Activated CD8-positive, alpha-beta T cell treated with anti-CD3 and anti-CD28 coated beads, Interleukin-2, amount 10 ng/mL, durations not matched to agents 7 days and 5 days (primary cell): ENCODE results near the gene FBXL7. TPM values are rescaled to one million over a fixed set of nuclear protein-coding genes. Genes with fewer than 3 reads are reported as not detected.

Experiments
- ATAC-seq: fragments of 150-1000 bp; cut with Tn5 transposase; one replicate; pipeline ENCODE4 v1.10.0; 2021; ENCODE audit warnings: moderate library complexity
- CTCF ChIA-PET: fragments of 350-600 bp; sonication (Branson Sonifier 250); formaldehyde crosslinking; loops from one replicate; lab custom pipeline; 2021; ENCODE audit warnings: antibody characterized with exemption; lab: Charles Lee
- POLR2A ChIA-PET: fragments of 350-600 bp; sonication (Branson Sonifier 250); formaldehyde crosslinking; loops from one replicate; lab custom pipeline; 2021; ENCODE audit warnings: antibody characterized with exemption; lab: Charles Lee
- DNase-seq: peaks from one replicate; pipeline ENCODE4 v3.0.0-alpha.2; 2020
- H3K27ac Mint-ChIP-seq: one replicate; pipeline ENCODE4 v1.8.0; 2021; ENCODE audit warnings: mild to moderate bottlenecking, mixed read lengths
- H3K27me3 Mint-ChIP-seq: one replicate; pipeline ENCODE4 v1.8.0; 2021; ENCODE audit warnings: low read depth, mixed read lengths
- H3K36me3 Mint-ChIP-seq: one replicate; pipeline ENCODE4 v1.8.0; 2021; ENCODE audit warnings: low read depth, mixed read lengths
- H3K4me1 Mint-ChIP-seq: one replicate; pipeline ENCODE4 v1.8.0; 2021; ENCODE audit warnings: low read depth, mixed read lengths
- H3K4me3 Mint-ChIP-seq: one replicate; pipeline ENCODE4 v1.8.0; 2021; ENCODE audit warnings: mild to moderate bottlenecking, mixed read lengths
- H3K9me3 Mint-ChIP-seq: one replicate; pipeline ENCODE4 v1.8.0; 2022; ENCODE audit warnings: mixed read lengths; ENCODE audit not compliant: insufficient read depth
- total RNA-seq, 2 experiments: library from RNA; stranded (reverse); gene quantifications; one replicate each; pipeline ENCODE4 v1.2.3, GENCODE V29; 2021

FBXL7 gene
- total RNA-seq, 2 experiments from 2014 or later = not detected

DNA sequence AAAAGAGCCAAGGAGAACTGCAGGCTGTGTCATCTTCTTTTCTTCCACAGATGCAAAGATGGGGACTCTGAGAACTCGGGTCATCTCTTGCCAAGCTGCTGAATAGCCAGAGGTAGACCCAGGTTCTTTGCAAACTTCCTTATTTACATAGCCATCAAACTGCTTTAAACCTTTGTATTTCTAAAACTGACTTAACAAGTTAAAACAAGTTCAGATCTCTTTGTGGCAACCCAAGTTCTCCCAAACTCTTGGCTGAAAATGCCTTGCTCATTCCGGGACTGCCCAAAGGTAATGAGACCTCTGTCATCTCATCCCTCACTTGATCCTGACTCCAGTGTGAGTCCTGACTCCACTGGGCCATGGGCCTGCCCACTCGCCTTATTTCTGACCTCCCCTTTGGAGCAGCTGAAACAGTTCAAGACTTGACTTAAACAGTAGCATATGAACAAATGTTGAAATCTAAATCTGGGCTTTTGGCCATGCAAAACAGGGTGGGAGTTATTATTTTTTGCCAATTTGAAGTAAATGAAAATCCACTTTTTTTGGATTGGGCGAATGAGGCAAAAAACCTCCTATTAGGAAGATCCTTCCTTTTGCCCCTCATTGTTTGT, 50.6 kb downstream of the FBXL7 start:
- H3K9me3 Mint-ChIP-seq = peaks cover 8% of the 10 kb centered on the region
- no peaks in the 10 kb centered on the region for H3K4me1 Mint-ChIP-seq
- no peak overlapping the region for H3K4me3 Mint-ChIP-seq
- CTCF ChIA-PET = no interaction called here
- H3K27me3 Mint-ChIP-seq = no peaks in the 10 kb centered on the region
- POLR2A ChIA-PET = no interaction called here
- H3K27ac Mint-ChIP-seq = no peak overlapping the region
- ATAC-seq (no peak), DNase-seq (no peak)
- H3K36me3 Mint-ChIP-seq = no peaks in the 10 kb centered on the region

DNA sequence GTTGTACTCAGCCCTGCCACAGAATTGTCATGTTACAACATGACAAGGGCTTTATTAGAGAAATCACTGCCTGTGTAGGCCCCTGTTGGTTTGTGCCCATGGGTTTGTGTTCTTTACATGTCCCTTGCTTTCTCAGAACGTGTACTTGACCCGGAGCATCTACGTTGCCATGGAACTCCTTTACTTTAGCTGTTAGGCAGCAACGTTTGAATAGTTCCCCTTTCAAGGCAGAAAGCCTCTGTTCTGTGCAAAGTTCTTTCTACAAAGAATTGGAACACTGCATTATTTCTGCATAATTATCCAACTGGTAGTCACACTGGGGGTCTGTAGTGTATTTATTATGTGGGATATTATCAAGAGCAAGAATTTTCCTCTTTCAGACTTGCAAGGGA, 51.1 kb downstream of the FBXL7 start:
- no peak overlapping the region for H3K27ac Mint-ChIP-seq
- no peak overlapping the region for H3K4me3 Mint-ChIP-seq
- no peak for DNase-seq
- ChIA-PET POLR2A (no interaction called here), CTCF (no interaction called here)
- ATAC-seq = no peak
- H3K9me3 Mint-ChIP-seq = peaks cover 8% of the 10 kb centered on the region
- H3K36me3 Mint-ChIP-seq = no peaks in the 10 kb centered on the region
- H3K4me1 Mint-ChIP-seq = no peaks in the 10 kb centered on the region
- H3K27me3 Mint-ChIP-seq = no peaks in the 10 kb centered on the region

DNA sequence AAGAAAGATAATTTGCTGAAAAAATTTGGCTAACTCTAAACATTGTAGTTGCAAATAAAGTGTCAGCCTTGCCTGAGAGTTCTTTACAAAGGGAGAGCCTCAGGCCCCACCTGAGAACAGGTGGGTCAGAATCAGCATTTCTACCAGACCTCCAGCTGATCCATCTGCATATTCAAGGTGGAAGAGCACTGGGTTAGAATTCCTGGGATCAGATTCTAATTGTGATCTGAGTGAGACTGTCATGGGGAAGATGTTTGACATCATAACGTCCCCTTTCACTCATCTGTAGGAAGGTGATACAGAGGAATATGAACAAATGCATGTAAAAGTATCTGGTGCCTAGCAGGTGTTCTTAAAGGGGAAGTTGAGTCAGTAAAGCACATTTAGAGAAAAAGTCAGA, 54.6 kb downstream of the FBXL7 start:
- H3K9me3 Mint-ChIP-seq = peaks cover 8% of the 10 kb centered on the region
- no peak for DNase-seq
- no peak for ATAC-seq
- POLR2A ChIA-PET = no interaction called here
- H3K4me3 Mint-ChIP-seq = no peak overlapping the region
- H3K36me3 Mint-ChIP-seq = no peaks in the 10 kb centered on the region
- H3K4me1 Mint-ChIP-seq = no peaks in the 10 kb centered on the region
- CTCF ChIA-PET = no interaction called here
- no peaks in the 10 kb centered on the region for H3K27me3 Mint-ChIP-seq
- no peak overlapping the region for H3K27ac Mint-ChIP-seq

DNA sequence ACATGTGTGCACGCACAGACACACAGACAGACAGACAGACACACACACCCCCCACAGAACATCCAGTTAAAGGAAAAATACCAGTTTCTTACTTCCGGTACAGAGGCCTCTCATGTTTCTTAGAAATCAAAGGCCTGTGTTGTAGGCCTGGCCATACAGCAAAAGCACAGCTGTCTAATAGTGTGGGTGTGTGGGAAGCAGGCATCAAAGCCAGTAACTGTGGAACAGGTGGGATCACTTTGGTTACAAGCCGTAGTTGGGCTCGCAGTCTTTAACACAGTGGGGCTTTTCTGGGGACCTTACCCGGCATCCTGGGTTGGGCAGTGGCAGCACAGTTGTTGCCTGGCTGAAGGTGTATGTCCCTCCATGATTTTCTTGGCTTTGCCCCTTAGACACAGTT, 55.2 kb downstream of the FBXL7 start:
- POLR2A ChIA-PET = no interaction called here
- DNase-seq = no peak
- peaks cover 8% of the 10 kb centered on the region for H3K9me3 Mint-ChIP-seq
- no peak for ATAC-seq
- H3K36me3 Mint-ChIP-seq = no peaks in the 10 kb centered on the region
- H3K27ac Mint-ChIP-seq = no peak overlapping the region
- H3K4me3 Mint-ChIP-seq = no peak overlapping the region
- CTCF ChIA-PET = no interaction called here
- no peaks in the 10 kb centered on the region for H3K27me3 Mint-ChIP-seq
- no peaks in the 10 kb centered on the region for H3K4me1 Mint-ChIP-seq

DNA sequence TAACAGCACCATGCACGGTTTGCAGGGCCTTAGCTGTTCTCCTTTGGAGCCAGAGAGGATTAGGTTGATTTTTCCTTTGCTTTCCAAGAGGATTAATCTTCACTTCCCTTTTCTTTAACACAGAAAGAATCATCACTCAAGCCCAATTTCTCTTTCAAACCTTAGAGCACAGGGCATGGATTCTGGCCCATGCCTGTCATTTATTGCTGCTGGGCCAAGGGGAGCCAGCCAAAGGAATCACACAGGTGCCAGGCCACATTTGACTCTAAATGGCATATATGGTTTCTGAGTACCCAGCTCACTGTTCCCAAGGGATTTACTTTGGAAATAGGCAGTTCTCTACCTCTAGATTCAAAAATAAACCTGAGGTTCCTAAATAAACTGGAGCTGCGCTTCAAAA, 58.3 kb downstream of the FBXL7 start:
- H3K4me3 Mint-ChIP-seq = no peak overlapping the region
- H3K27ac Mint-ChIP-seq = no peak overlapping the region
- ATAC-seq (no peak), DNase-seq (no peak)
- ChIA-PET CTCF (no interaction called here), POLR2A (no interaction called here)
- no peaks in the 10 kb centered on the region for H3K27me3 Mint-ChIP-seq
- peaks cover 1% of the 10 kb centered on the region for H3K9me3 Mint-ChIP-seq
- H3K4me1 Mint-ChIP-seq = no peaks in the 10 kb centered on the region
- H3K36me3 Mint-ChIP-seq = no peaks in the 10 kb centered on the region

DNA sequence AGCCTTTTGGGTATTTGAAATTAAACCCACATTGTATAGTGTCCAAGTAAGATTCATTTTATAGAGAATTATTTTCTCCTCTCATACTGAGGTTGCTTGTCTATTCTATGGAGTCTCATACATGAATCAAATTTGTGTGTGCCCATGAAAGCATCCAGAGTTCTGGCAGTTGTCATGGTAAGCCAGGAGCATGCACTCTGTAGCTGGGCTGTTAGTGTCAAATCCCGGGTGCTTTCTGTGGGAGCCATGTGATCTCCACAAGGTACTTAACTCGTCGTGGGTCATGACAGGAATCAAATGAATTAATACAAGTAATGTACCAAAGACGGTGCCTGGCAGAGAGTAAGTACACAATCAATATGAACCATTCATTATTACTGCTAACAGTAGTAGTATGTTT, 58.7 kb downstream of the FBXL7 start:
- CTCF ChIA-PET = no interaction called here
- no peaks in the 10 kb centered on the region for H3K9me3 Mint-ChIP-seq
- no peak for ATAC-seq

DNA sequence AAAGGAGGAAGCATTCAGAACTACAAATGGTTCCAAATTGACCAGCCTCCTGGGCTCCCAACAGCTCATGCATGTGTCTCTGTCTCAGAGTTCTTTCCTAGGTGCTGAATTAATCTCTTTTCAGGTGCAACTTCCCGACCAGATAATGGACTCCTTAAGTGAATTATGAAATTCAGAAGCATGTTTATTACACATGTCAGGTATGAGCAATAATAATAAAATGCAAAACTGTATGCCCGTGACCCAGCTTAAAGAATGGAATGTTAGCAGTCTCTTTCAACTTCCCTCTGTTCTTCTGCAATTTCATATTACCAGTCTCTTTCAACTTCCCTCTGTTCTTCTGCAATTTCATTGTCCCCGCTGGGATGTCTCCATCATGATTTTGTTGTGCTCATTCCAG, 60.4 kb downstream of the FBXL7 start:
- ChIA-PET POLR2A (no interaction called here), CTCF (no interaction called here)
- H3K36me3 Mint-ChIP-seq = no peaks in the 10 kb centered on the region
- H3K27me3 Mint-ChIP-seq = no peaks in the 10 kb centered on the region
- DNase-seq (no peak), ATAC-seq (no peak)
- no peak overlapping the region for H3K27ac Mint-ChIP-seq
- no peaks in the 10 kb centered on the region for H3K4me1 Mint-ChIP-seq
- H3K4me3 Mint-ChIP-seq = no peak overlapping the region
- H3K9me3 Mint-ChIP-seq = no peaks in the 10 kb centered on the region

More for the DNA sequence above, 58.7 kb downstream of the FBXL7 start:
- no peaks in the 10 kb centered on the region for H3K36me3 Mint-ChIP-seq
- H3K27me3 Mint-ChIP-seq = no peaks in the 10 kb centered on the region
- no peak overlapping the region for H3K27ac Mint-ChIP-seq
- no peaks in the 10 kb centered on the region for H3K4me1 Mint-ChIP-seq
- POLR2A ChIA-PET = no interaction called here
- no peak overlapping the region for H3K4me3 Mint-ChIP-seq
- no peak for DNase-seq

DNA sequence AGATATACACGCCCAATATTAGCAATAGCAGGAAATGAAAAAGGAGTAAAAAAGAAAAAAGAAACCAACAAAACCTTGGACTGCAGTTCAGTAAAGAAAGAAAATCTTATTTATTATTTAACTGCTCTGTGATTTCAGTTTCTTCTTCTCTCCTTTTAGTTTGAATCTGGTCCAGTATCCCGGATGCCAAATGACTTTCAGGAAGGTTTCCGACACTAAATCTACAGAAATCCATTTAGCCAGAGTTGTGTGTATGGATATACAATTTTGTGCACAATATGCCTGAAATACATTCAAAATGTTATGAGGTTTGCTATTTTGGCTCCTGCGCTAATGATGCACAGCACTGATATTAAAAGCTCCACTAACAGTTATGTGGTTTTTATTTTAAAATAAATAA, 64.5 kb downstream of the FBXL7 start:
- ATAC-seq (no peak), DNase-seq (no peak)
- Mint-ChIP-seq H3K4me3 (no peak overlapping the region), H3K4me1 (no peaks in the 10 kb centered on the region), H3K27me3 (no peaks in the 10 kb centered on the region), H3K36me3 (no peaks in the 10 kb centered on the region), H3K27ac (no peak overlapping the region), H3K9me3 (no peaks in the 10 kb centered on the region)
- CTCF ChIA-PET = no interaction called here
- POLR2A ChIA-PET = no interaction called here

DNA sequence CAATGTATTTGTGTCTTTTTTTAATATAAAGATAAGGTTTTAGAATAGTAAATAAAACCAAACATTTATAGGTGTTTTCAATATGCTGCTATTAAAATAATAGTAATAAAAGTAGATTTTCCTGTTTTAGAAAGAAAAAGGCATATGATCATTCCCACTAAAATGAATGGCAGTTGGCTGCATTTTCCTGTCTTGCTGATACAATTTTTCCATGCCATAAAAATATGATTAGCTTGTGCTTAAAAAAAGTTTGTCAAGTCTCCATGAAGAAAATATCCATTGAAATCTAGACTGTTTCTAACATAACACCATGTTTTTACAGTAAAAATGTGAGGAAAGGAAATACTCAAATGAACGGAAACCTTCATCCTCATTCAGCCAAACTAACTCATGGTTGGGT, 65.0 kb downstream of the FBXL7 start:
- Mint-ChIP-seq H3K4me3 (no peak overlapping the region), H3K27ac (no peak overlapping the region), H3K9me3 (no peaks in the 10 kb centered on the region), H3K36me3 (no peaks in the 10 kb centered on the region), H3K27me3 (no peaks in the 10 kb centered on the region), H3K4me1 (no peaks in the 10 kb centered on the region)
- CTCF ChIA-PET = no interaction called here
- ATAC-seq = no peak
- no peak for DNase-seq
- POLR2A ChIA-PET = no interaction called here

DNA sequence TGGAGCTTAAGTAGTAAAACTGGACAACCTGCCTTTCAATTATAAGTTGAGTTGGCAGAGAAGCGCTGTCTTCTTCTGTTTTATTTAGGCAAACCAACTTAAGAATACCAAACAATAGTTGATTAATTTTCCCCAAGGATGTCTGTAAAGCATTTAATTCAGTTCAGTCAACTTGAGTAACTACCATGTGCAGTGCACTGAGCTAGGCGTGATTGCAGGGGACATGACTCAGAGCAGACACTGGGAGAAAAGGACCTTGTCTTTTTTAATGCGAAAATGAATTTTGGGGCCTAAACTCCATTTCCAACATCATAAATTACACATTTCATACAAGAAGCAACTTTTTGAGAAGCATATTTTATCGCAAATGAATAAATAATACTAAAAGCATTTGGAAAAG, 66.3 kb downstream of the FBXL7 start:
- H3K4me3 Mint-ChIP-seq = no peak overlapping the region
- no peak overlapping the region for H3K27ac Mint-ChIP-seq
- POLR2A ChIA-PET = no interaction called here
- ATAC-seq (no peak), DNase-seq (no peak)
- H3K27me3 Mint-ChIP-seq = no peaks in the 10 kb centered on the region
- no peaks in the 10 kb centered on the region for H3K4me1 Mint-ChIP-seq
- H3K9me3 Mint-ChIP-seq = no peaks in the 10 kb centered on the region
- CTCF ChIA-PET = no interaction called here
- no peaks in the 10 kb centered on the region for H3K36me3 Mint-ChIP-seq

DNA sequence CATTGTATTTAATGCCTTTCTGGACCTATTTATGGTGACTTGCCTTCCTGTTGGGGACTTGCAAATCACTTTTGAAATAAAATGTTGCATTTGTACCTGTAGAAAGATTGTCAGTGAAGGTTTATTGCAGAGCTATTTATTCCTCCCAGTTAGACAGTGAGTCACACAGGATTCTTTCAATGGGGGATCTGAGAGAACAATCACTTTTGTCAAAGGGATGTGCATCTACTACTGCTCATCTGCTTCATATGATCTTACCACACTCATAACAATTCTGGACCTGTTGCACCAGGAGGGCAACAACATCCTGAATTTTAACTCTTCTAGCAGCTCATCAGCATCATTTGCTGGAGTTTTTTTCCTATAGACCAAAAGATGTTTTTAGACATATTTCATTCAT, 66.8 kb downstream of the FBXL7 start:
- CTCF ChIA-PET = no interaction called here
- POLR2A ChIA-PET = no interaction called here
- DNase-seq (no peak), ATAC-seq (no peak)
- H3K4me1 Mint-ChIP-seq = no peaks in the 10 kb centered on the region
- H3K27me3 Mint-ChIP-seq = no peaks in the 10 kb centered on the region
- no peaks in the 10 kb centered on the region for H3K36me3 Mint-ChIP-seq
- H3K4me3 Mint-ChIP-seq = no peak overlapping the region
- no peak overlapping the region for H3K27ac Mint-ChIP-seq
- H3K9me3 Mint-ChIP-seq = no peaks in the 10 kb centered on the region

DNA sequence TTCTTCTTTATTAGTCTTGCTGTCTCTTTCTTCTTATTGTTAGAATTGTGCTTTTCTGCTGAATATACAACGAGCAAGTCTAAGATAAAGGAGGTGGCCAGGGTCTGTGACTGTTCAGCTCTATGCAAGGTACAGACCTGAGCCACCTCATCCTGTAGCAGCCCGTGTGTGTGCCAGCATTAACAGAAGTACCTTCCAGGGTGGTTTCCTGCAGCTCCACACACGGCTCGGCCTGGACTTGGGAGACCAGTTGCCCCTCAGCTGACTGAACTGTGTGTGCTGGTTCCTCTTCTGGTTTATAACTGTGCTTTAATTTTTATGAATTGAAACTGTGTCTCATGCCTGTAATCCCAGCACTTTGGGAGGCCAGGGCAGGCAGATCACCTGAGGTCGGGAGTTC, 70.5 kb downstream of the FBXL7 start:
- Mint-ChIP-seq H3K9me3 (no peaks in the 10 kb centered on the region), H3K4me3 (no peak overlapping the region), H3K36me3 (no peaks in the 10 kb centered on the region), H3K27ac (no peak overlapping the region), H3K4me1 (no peaks in the 10 kb centered on the region), H3K27me3 (no peaks in the 10 kb centered on the region)
- ChIA-PET CTCF (no interaction called here), POLR2A (no interaction called here)
- ATAC-seq (no peak), DNase-seq (no peak)

DNA sequence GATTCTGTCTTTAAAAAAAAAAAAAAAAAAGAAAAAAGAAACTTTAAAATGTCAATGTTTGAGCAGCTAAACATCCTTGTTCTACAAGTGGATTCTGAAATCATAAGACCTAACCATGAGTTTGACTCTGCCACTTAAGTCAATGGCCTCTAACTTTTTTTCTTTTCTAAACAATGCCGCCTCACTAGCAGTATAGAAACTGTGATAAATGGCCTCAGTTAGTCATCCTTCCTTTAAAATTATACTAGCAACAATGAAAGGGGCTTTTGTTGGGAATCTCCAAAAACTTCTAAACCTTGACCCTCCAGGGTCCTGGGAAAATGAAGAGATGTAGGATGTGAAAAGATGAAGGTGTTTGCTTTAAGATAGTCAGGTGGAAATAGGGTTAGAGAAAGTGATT, 71.1 kb downstream of the FBXL7 start:
- Mint-ChIP-seq H3K36me3 (no peaks in the 10 kb centered on the region), H3K4me1 (no peaks in the 10 kb centered on the region), H3K27me3 (no peaks in the 10 kb centered on the region), H3K4me3 (no peak overlapping the region), H3K9me3 (no peaks in the 10 kb centered on the region), H3K27ac (no peak overlapping the region)
- DNase-seq (no peak), ATAC-seq (no peak)
- ChIA-PET POLR2A (no interaction called here), CTCF (no interaction called here)
